Keratinocyte (primary cell): ENCODE data around the gene RAB29.

Source experiments
- CTCF ChIP-seq, 3 experiments: IDR thresholded peaks in 1 of 3; conservative IDR thresholded peaks in 1 of 3; optimal IDR thresholded peaks in 1 of 3; 2 replicates in 2 of 3; 3 replicates in 1 of 3; pipeline versions ENCODE3 to v1.5.1; 2011; ENCODE audit warnings: low read length in 3 of 3, mild to moderate bottlenecking in 3 of 3, moderate library complexity in 2 of 3, control low read depth in 1 of 3, inconsistent platforms in 1 of 3; ENCODE audit not compliant: insufficient read depth in 2 of 3; ENCODE audit errors: extremely low read depth in 1 of 3
- EZH2 ChIP-seq: IDR thresholded peaks from one replicate; pipeline ENCODE4 v1.6.1; 2012; ENCODE audit warnings: inconsistent platforms, mild to moderate bottlenecking, low read length, moderate library complexity

GRCh38 chr1:205797168-205797567, 21.9 kb upstream of the RAB29 start:
- TF ChIP-seq CTCF (optimal IDR thresholded peaks at IDR 0.05 in 1 of 3, IDR thresholded peaks at IDR 0.05 in 1 of 3, conservative IDR thresholded peaks at IDR 0.05 in 1 of 3; ENCODE audit: extremely low read depth in 1 of 3, insufficient read depth in 2 of 3, low read length in 3 of 3) (no peak), EZH2 (no peak)
